ENCODE results near the gene LZTFL1.
A peak's percentile ranks its signal among the peaks of the same experiment; 100 is the strongest.

LZTFL1 gene

GRCh38 chr3:45841757-45842491 is at the start of gene LZTFL1:
Gene LZTFL1, minus strand, starts transcription at chr3:45842119. Its CDS starts 128 bp downstream, at chr3:45841991.
- Mint-ChIP-seq H3K27me3 (no peaks in the 10 kb centered on the region), H3K4me3 (peak within 1 kb of the TSS; percentile 92)

GRCh38 chr3:45890405-45890804 is 48.5 kb upstream of the LZTFL1 start:
- Mint-ChIP-seq H3K4me3 (no peak overlapping the region), H3K27ac (no peak overlapping the region), H3K9me3 (ENCODE audit: low read depth) (no peaks in the 10 kb centered on the region), H3K27me3 (peaks cover 12% of the 10 kb centered on the region), H3K4me1 (ENCODE audit: low read depth) (peaks cover 34% of the 10 kb centered on the region), H3K36me3 (no peaks in the 10 kb centered on the region)

More at GRCh38 chr3:45841757-45842491, at the start of gene LZTFL1:
- H3K36me3 Mint-ChIP-seq, result peaks cover 9% of the 10 kb centered on the region
- peak within 1 kb of the TSS; percentile 65 for H3K27ac Mint-ChIP-seq
- H3K4me1 Mint-ChIP-seq (ENCODE audit: low read depth), result peaks cover 13% of the 10 kb centered on the region
- no peaks in the 10 kb centered on the region for H3K9me3 Mint-ChIP-seq (ENCODE audit: low read depth)

- H3K27me3 Mint-ChIP-seq, result peaks cover 12% of the 10 kb centered on the region
- H3K36me3 Mint-ChIP-seq, result no peaks in the 10 kb centered on the region
- no peak overlapping the region for H3K4me3 Mint-ChIP-seq
- H3K9me3 Mint-ChIP-seq (ENCODE audit: low read depth), result no peaks in the 10 kb centered on the region
- no peak overlapping the region for H3K27ac Mint-ChIP-seq
- peaks cover 33% of the 10 kb centered on the region for H3K4me1 Mint-ChIP-seq (ENCODE audit: low read depth)
Measured at GRCh38 chr3:45889337-45889736, 47.4 kb upstream of the LZTFL1 start.

GRCh38 chr3:45887759-45888511 is 46.0 kb upstream of the LZTFL1 start:
- H3K4me1 Mint-ChIP-seq (ENCODE audit: low read depth), result peaks cover 21% of the 10 kb centered on the region
- no peak overlapping the region for H3K27ac Mint-ChIP-seq
- no peaks in the 10 kb centered on the region for H3K9me3 Mint-ChIP-seq (ENCODE audit: low read depth)
- no peak overlapping the region for H3K4me3 Mint-ChIP-seq
- H3K36me3 Mint-ChIP-seq, result no peaks in the 10 kb centered on the region
- H3K27me3 Mint-ChIP-seq, result peaks cover 9% of the 10 kb centered on the region

- no peak overlapping the region for H3K4me3 Mint-ChIP-seq
- H3K4me1 Mint-ChIP-seq (ENCODE audit: low read depth), result peaks cover 14% of the 10 kb centered on the region
- no peaks in the 10 kb centered on the region for H3K36me3 Mint-ChIP-seq
- H3K27ac Mint-ChIP-seq, result no peak overlapping the region
- H3K9me3 Mint-ChIP-seq (ENCODE audit: low read depth), result no peaks in the 10 kb centered on the region
- H3K27me3 Mint-ChIP-seq, result peaks cover 8% of the 10 kb centered on the region
Measured at GRCh38 chr3:45887285-45887684, 45.4 kb upstream of the LZTFL1 start.

GRCh38 chr3:45885979-45886705 is 44.2 kb upstream of the LZTFL1 start, which contains the start of gene CCR9:
Gene CCR9, plus strand, starts transcription at chr3:45886543. Its CDS starts 8,391 bp downstream, at chr3:45894934.
- H3K9me3 Mint-ChIP-seq (ENCODE audit: low read depth), result no peaks in the 10 kb centered on the region
- H3K27me3 Mint-ChIP-seq, result peaks cover 3% of the 10 kb centered on the region
- no peak within 1 kb of the TSS for H3K27ac Mint-ChIP-seq
- no peaks in the 10 kb centered on the region for H3K36me3 Mint-ChIP-seq
- no peak within 1 kb of the TSS for H3K4me3 Mint-ChIP-seq
- H3K4me1 Mint-ChIP-seq (ENCODE audit: low read depth), result peaks cover 12% of the 10 kb centered on the region

GRCh38 chr3:45884368-45885201 is 42.7 kb upstream of the LZTFL1 start:
- Mint-ChIP-seq H3K27ac (no peak overlapping the region), H3K36me3 (peaks cover 2% of the 10 kb centered on the region), H3K27me3 (peaks cover 2% of the 10 kb centered on the region), H3K9me3 (ENCODE audit: low read depth) (no peaks in the 10 kb centered on the region), H3K4me3 (no peak overlapping the region), H3K4me1 (ENCODE audit: low read depth) (peaks cover 12% of the 10 kb centered on the region)

- H3K27ac Mint-ChIP-seq, result no peak overlapping the region
- peaks cover 12% of the 10 kb centered on the region for H3K4me1 Mint-ChIP-seq (ENCODE audit: low read depth)
- H3K36me3 Mint-ChIP-seq, result peaks cover 2% of the 10 kb centered on the region
- H3K27me3 Mint-ChIP-seq, result peaks cover 5% of the 10 kb centered on the region
- H3K4me3 Mint-ChIP-seq, result peak overlapping the region; percentile 21
- H3K9me3 Mint-ChIP-seq (ENCODE audit: low read depth), result no peaks in the 10 kb centered on the region
Measured at GRCh38 chr3:45881078-45882022, 39.4 kb upstream of the LZTFL1 start.

GRCh38 chr3:45880725-45881077 is 38.8 kb upstream of the LZTFL1 start:
- H3K27me3 Mint-ChIP-seq, result peaks cover 5% of the 10 kb centered on the region
- H3K4me3 Mint-ChIP-seq, result no peak overlapping the region
- H3K36me3 Mint-ChIP-seq, result peaks cover 2% of the 10 kb centered on the region
- H3K27ac Mint-ChIP-seq, result no peak overlapping the region
- H3K9me3 Mint-ChIP-seq (ENCODE audit: low read depth), result no peaks in the 10 kb centered on the region
- H3K4me1 Mint-ChIP-seq (ENCODE audit: low read depth), result peaks cover 12% of the 10 kb centered on the region

GRCh38 chr3:45878124-45878523 is 36.2 kb upstream of the LZTFL1 start:
- Mint-ChIP-seq H3K27me3 (peaks cover 17% of the 10 kb centered on the region), H3K4me1 (ENCODE audit: low read depth) (peaks cover 12% of the 10 kb centered on the region), H3K27ac (no peak overlapping the region), H3K36me3 (peaks cover 6% of the 10 kb centered on the region), H3K9me3 (ENCODE audit: low read depth) (peaks cover 6% of the 10 kb centered on the region), H3K4me3 (no peak overlapping the region)

- Mint-ChIP-seq H3K4me3 (no peak overlapping the region), H3K27me3 (peaks cover 21% of the 10 kb centered on the region), H3K9me3 (ENCODE audit: low read depth) (peaks cover 6% of the 10 kb centered on the region), H3K4me1 (ENCODE audit: low read depth) (peaks cover 27% of the 10 kb centered on the region), H3K27ac (no peak overlapping the region), H3K36me3 (peaks cover 4% of the 10 kb centered on the region)
Measured at GRCh38 chr3:45874677-45875346, 32.9 kb upstream of the LZTFL1 start.

GRCh38 chr3:45873638-45874037 is 31.7 kb upstream of the LZTFL1 start:
- peaks cover 39% of the 10 kb centered on the region for H3K4me1 Mint-ChIP-seq (ENCODE audit: low read depth)
- H3K36me3 Mint-ChIP-seq, result peaks cover 4% of the 10 kb centered on the region
- peaks cover 6% of the 10 kb centered on the region for H3K9me3 Mint-ChIP-seq (ENCODE audit: low read depth)
- no peak overlapping the region for H3K4me3 Mint-ChIP-seq
- peaks cover 25% of the 10 kb centered on the region for H3K27me3 Mint-ChIP-seq
- no peak overlapping the region for H3K27ac Mint-ChIP-seq

GRCh38 chr3:45873036-45873435 is 31.1 kb upstream of the LZTFL1 start:
- no peak overlapping the region for H3K4me3 Mint-ChIP-seq

More at GRCh38 chr3:45873036-45873435, 31.1 kb upstream of the LZTFL1 start:
- H3K27me3 Mint-ChIP-seq, result peaks cover 25% of the 10 kb centered on the region
- H3K36me3 Mint-ChIP-seq, result peaks cover 4% of the 10 kb centered on the region
- H3K27ac Mint-ChIP-seq, result no peak overlapping the region
- H3K4me1 Mint-ChIP-seq (ENCODE audit: low read depth), result peaks cover 41% of the 10 kb centered on the region
- peaks cover 6% of the 10 kb centered on the region for H3K9me3 Mint-ChIP-seq (ENCODE audit: low read depth)

Data from activated naive CD8-positive, alpha-beta T cell (primary cell).